HG02588 (cell line): Measurements from ENCODE around the gene ORMDL3.
"Not testable (repeated sequence)": the region's sequence is repeated elsewhere in the genome, so short reads cannot be mapped to it uniquely, and the experiment has no call there.

Experiments
- ATAC-seq: cut with Tn5 transposase; IDR thresholded peaks from one replicate; pipeline ENCODE4 v1.9.1; 2021; ENCODE audit warnings: mild to moderate bottlenecking, moderate library complexity; ENCODE audit not compliant: unreplicated experiment

The ORMDL3 gene

GRCh38 chr17:39925282-39926134 is 1.9 kb downstream of the ORMDL3 start:
- no peak for ATAC-seq

GRCh38 chr17:39924691-39925055 is 2.7 kb downstream of the ORMDL3 start:
- no peak for ATAC-seq

- no peak for ATAC-seq
Observed at GRCh38 chr17:39923836-39924690, 3.3 kb downstream of the ORMDL3 start.

GRCh38 chr17:39923230-39923629 is 4.2 kb downstream of the ORMDL3 start:
- no peak for ATAC-seq

GRCh38 chr17:39922006-39922405 is 5.4 kb downstream of the ORMDL3 start:
- no peak for ATAC-seq

- no peak for ATAC-seq
Observed at GRCh38 chr17:39921323-39921722, 6.1 kb downstream of the ORMDL3 start.

- no peak for ATAC-seq
Observed at GRCh38 chr17:39920218-39921210, 6.9 kb downstream of the ORMDL3 start.

DNA sequence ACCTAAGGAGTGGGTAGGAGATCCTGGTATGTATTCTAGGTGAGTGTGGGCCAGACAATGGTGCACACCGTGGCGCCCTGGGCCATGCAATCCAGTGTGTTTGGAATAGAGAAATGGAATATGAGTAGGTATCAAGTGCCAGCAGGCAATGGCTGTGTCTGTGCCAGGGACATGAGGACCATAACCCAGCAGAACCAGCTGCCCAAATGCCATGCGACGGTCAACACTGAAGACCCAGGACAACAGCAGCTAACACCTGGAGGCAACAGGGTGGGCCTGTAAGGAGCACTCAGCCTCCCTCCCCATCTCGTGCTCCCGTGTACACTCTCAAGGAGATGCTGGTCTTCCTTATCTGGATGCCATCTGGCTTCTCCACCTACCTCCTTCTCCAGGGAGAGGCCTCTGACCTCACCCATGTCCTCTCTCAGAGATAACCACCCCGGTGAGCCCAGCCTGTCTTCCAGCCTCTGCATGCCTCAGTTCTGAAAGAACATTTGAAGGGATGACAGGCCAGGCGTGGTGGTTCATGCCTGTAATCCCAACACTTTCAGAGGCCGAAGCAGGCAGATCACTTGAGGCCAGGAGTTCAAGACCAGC is 8.2 kb downstream of the ORMDL3 start:
- no peak for ATAC-seq

GRCh38 chr17:39916918-39917317 is 10.5 kb downstream of the ORMDL3 start:
- ATAC-seq: no peak

DNA sequence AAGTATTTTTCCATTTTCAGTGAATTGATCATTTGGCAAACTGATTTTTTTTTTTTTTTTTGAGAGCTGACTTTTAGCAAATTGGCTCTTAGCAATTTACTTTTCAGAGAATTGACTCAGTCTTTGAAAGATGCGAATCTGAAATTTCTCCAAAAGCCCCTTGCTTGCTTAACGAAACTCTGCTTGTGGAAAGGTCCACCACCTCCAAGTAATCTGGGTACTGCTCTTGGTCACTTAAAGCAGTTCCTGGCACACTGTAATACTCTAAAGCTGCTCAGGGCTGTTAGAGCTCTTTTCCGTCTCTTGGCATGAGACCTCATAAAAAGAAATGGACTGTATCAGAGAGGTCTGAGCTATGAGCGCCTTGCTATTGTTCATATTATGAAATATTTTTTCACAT is 11.8 kb downstream of the ORMDL3 start:
- ATAC-seq: no peak

GRCh38 chr17:39913989-39914388 is 13.4 kb downstream of the ORMDL3 start:
- ATAC-seq: no peak

GRCh38 chr17:39908789-39909352 is 18.5 kb downstream of the ORMDL3 start:
- ATAC-seq: no peak

- ATAC-seq: no peak
Observed at GRCh38 chr17:39904990-39905288, 22.5 kb downstream of the ORMDL3 start.

DNA sequence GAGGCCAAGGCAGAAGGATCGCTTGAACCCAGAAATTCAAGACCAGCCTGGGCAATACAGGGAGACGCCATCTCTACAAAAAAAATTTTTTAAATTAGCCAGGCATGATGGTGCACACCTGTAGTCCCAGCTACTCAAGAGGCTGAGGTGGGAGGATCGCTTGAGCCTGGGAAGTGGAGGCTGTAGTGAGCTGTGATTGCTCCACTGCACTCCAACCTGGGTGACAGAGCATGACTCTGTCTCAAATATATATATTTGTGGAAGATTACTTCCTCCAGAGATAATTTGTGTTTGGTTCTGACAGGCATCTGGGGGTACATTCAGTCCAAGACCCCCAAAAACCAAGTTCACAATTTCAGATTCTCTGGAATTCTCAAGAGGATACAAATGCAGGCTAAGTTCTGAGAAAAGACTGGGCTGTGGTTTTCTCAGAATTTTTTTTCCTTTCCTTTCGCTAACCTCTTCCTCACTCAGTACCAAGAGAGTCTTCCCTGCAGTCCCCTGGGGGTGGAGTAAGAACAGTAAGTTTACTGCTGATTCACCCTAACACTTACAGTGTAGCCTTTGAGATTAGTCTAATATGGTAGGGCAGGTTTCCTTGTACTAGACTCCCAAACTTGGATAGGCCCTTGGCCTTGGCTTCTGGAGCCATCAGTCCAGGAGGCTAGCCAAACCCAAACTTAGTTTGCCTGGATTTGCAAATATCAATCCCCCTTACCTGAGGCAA is 24.1 kb downstream of the ORMDL3 start:
- no peak for ATAC-seq

- not testable (repeated sequence) for ATAC-seq
Observed at GRCh38 chr17:39902027-39902426, 25.4 kb downstream of the ORMDL3 start.

DNA sequence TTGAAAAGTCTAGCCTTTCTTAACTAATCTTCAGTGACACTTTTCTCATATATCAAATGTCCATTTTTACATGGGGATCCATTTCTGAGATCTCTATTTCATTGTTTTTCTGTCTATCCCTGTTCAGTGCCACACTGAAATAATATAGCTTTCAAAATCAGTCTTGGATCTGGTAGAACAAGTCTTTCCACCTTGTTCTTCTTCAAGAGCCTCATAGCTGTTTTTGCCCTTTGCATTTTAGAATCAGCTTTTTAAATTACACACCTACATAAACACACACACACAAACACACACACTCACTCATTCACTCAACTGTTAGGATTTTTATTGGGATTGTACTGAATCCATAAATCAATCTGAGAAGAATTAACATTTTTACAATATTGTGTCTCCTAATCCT is 28.2 kb downstream of the ORMDL3 start:
- ATAC-seq: no peak

GRCh38 chr17:39898088-39898487 is 29.3 kb downstream of the ORMDL3 start:
- no peak for ATAC-seq

- ATAC-seq: no peak
Observed at GRCh38 chr17:39894681-39895376, 32.6 kb downstream of the ORMDL3 start.

DNA sequence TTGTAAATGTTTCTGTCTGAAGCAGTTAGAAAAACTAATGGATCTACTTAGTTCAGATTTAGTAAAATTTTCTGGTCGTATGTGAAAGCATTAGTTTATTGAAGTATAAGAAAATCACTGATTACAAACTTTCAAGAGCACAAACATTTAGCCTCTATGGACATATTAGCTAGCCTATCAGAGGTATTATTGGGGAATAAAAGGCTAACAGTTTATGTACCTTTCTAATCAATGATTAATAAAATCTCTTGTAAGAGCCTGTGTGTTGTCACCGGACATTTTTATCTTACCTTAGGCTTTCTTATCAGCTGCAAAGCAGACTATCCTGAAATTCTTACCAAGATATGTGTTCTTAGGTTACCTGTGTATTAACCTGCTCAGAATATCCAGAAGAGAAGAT is 38.2 kb downstream of the ORMDL3 start:
- no peak for ATAC-seq
